ENCODE measurements around the gene UNKL. TPM values are rescaled to one million over a fixed set of nuclear protein-coding genes. Genes with fewer than 3 reads are reported as not detected.
A peak's percentile ranks its signal among the peaks of the same experiment; 100 is the strongest.

The UNKL gene
- total and polyA plus RNA-seq, 2 of the 8 experiments (the other 6 are each of a cell fraction or from before 2014, with no cell fraction given) = 25.1 to 31.8 TPM

GRCh38 chr16:1428511-1428910 is 14.0 kb upstream of the UNKL start (continued):
- TF ChIP-seq JUN (IDR thresholded peaks at IDR 0.05; ENCODE audit: low read depth, low read length) (no peak), EP300 (IDR thresholded peaks at IDR 0.05; ENCODE audit: borderline replicate concordance in 1 of 2, low read depth in 2 of 2, low read length in 2 of 2) (no peak), EGR1 (IDR thresholded peaks at IDR 0.05; ENCODE audit: borderline replicate concordance, low read depth, low read length) (no peak), SIRT6 (IDR thresholded peaks at IDR 0.05; ENCODE audit: low read length) (no peak), SAP30 (IDR thresholded peaks at IDR 0.05; ENCODE audit: insufficient read depth, insufficient replicate concordance, low read length) (no peak), CTCF (IDR thresholded peaks at IDR 0.05; ENCODE audit: control extremely low read depth in 1 of 3, insufficient read depth in 1 of 3, low read depth in 1 of 3, low read length in 3 of 3) (peak; percentile 53 to 66 (median 60)), BCL11A (IDR thresholded peaks at IDR 0.05; ENCODE audit: low read depth in 2 of 2, low read length in 2 of 2) (no peak), NRF1 (IDR thresholded peaks at IDR 0.05; ENCODE audit: low read depth, low read length) (no peak), SP1 (IDR thresholded peaks at IDR 0.05; ENCODE audit: low read depth, low read length) (no peak), RAD21 (IDR thresholded peaks at IDR 0.05 in 1 of 2, conservative IDR thresholded peaks at IDR 0.05 in 1 of 2; ENCODE audit: low read depth in 2 of 2, low read length in 2 of 2) (peak; percentile 48 to 66)
